HG03558 (cell line): ENCODE measurements around the gene DACH1.

Experiments used
- ATAC-seq: cut with Tn5 transposase; IDR thresholded peaks from one replicate; pipeline ENCODE4 v1.9.1; 2021; ENCODE audit warnings: moderate number of reproducible peaks; ENCODE audit not compliant: unreplicated experiment; ENCODE audit errors: extremely low read depth

DACH1 gene

DNA sequence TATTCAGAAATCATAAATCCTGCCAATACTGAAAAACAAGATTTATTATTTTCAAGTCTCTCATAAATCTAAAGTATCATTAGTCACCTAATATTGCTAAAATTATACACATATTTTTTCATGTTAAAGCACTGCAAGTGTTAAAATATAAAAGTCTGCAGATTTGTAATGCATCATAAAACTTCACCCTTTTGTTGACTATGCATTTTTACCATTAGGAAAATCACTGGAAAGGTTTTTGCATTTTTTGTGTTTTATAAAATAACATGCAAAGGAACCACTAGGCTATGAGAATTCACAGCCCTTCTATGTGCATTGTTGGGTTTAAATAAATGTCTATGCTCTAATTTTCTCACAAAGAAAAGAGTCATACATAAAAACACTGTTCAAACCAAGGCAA, 407.3 kb downstream of the DACH1 start:
- ATAC-seq: no peak

DNA sequence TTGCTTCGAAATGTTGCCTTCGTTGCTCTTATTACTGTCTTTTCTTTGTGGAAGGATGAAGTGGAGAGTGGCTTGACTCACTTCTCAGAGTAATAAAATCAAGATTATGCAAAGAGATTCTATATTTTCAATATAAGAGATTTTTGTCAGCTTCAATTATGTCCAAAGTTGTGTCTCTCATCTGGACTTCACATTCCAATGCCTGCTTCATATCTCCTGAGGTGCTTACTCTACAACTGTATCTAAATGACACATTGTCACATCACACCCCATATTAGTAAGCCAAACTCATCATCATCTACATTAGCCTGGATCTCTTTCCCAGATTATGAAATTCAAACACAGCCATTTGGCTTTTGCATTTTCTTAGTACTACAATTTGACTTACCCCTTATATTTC, 409.4 kb downstream of the DACH1 start:
- ATAC-seq: no peak

DNA sequence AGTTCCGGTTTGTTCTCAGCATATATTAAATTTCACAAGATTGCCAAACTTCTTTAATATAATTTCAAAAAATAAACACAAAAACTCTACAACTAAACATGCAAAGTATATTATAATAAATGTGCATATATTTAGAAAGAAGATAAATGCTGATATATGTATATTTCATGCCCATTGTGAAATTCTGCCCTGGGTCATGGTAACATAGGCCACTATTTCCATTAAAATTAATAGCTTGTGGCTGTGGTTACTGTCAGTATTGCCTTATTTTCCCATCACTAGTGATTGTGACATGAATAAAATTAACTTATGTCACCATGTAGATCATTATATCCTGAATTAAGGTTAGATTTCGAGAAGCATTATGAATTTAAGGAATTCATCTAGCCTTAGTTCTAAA, 410.9 kb downstream of the DACH1 start:
- ATAC-seq: no peak

DNA sequence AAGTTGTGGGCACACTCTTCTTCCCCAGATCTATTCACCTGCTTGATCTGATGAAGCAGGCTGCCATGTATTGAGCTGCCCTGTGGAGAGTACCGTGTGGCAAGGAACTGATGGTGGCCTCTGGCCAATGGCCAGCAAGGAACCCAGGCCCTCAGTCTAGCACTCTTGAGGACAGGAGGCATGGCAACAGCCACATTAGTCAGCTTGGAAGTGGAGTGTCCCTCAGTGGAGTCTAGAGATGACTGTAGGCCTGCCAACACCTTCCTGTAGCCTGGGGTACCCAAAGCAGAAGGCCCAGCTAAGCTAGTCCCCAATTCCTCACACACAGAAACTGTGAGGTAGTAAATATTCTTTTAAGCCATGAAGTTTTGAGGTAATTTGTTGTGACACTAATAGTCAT, 412.5 kb downstream of the DACH1 start:
- no peak for ATAC-seq

DNA sequence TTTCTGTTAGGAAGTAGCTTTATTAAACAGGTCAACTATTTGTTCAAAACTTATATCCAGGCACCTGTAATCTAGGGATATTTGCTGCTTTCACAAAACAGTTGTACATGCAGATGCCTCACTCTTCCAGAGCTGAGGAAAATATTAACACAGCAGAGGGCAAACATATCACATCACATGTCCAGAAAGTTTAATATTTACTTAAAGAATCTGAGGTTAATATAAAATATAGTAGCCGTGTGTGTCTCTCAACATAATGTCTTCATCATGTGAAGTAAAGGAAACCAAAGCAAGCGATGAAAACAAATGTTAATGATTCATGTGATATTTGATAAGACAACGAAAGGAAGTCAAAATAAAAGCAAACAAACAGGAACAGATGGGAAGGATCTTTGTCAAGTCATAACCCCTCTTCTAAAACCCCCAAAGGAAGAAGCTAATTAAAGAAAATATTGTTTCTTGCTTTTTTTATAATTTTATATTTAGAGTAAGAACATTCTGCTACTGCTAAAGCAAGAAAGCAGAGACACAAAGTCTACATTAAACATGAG, 418.8 kb downstream of the DACH1 start:
- ATAC-seq: no peak

DNA sequence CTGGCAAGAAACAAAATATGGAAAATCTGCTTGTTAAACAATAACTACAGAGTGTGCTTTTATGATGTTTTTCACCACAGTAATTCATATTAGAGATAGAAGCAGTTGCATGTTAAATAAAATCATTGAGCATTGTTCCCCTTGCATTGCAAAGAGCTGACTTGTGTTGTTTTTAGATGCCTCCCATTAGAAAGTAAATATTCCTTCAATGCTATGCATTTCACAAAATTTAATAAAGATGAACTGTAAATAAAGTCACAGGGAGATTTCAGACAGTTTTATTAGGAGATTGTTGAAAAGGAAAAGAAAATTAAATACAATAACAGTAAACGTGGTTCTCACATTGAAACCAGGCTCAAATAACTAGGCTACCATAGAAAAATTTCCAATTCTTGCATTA, 429.3 kb downstream of the DACH1 start:
- no peak for ATAC-seq

DNA sequence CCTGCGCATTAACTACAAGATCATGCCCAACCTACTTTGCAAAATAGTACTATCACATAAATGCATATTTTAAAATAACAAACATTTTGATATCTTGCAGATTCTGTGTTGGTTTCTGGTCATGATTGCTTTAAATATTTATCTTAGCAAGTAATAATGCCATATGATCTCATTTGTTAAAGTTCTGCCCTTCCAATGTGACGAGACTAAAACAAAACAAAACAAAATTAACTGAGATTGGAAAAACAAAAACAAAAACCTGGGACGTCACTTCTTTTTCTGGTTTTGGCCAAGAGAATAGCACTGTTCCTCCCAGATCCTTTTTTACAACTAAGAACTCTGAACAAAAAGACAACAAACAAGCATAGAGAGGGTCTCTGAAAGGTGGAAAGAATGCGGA, 436.3 kb downstream of the DACH1 start:
- ATAC-seq: no peak

DNA sequence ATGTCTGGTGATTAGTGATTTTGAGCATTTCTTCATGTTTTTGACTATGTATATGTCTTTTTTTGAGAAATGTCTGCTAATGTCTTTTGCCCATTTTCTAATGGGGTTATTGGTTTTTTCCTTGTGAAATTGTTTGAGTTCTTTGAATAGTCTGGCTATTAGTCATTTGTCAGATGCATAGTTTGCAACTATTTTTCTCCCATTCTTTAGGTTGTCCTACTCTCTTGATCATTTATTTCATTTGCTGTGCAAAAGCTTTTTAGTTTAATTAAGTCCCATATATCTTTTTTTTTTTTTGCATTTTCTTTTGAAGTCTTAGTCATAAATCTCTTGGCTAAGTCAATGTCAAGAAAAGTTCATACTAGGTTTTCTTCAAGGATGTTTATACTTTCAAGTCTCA, 449.8 kb downstream of the DACH1 start:
- no peak for ATAC-seq

DNA sequence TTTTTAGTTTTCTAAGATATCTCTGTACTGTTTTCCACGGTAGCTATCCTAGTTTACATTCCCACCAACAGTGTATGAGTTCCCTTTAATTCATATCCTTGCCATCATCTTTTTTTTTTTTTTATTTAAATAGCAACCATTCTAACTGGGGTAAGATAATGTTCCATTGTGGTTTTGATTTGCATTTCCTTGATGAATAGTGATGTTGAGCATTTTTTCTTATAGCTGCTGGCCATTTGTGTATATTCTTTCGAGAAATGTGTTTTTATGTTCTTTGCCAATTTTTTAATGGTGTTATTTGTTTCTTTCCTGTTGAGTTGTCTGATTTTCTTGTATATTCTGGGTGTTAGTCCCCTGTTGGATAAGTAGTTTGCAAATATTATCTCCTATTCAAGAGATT, 454.8 kb downstream of the DACH1 start:
- no peak for ATAC-seq

DNA sequence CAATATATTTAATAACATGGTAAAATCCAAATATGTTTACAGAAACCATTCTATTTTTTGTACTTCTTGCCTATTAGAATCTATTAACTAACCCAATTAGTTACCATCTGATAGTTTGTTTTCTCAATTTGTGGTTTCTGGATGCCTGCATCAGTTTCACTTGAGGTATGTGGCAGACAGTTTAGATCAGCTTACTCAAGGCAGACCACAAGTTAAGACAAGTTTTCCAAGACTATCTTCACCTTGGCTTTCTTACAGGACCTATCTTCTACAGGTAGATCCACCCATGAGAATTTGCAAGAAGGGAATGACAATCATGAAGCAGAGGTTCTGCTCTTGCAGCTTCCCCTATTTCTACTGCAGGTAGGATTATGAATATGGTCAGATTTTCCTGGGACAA, 458.6 kb downstream of the DACH1 start:
- no peak for ATAC-seq

DNA sequence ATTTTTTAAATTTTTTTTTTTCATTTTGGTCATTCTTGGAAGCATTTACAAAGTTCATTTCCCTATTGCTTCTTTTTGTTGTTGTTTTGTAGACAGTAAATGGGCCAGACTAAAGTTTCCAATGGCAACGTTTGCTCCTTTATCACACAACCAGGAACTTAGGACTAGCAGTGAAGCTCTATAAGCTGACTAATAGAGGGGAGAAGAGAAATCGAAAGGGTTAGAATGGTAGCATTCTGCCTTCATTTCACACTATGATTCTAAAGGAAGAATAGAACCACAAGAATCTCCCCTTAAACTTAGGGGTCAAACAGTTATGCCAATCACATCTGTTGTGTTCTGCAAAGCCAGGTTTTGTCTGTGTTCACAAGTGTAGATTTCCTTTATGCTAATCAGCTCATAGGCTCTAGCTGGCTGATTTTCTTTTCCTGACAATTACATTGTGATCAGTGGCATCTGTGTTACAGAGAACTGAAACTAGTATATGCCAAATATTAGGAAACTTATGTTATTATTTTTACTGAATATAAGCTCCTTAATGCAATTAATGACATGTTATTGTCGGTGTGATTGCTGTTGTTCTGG, 467.3 kb downstream of the DACH1 start:
- no peak for ATAC-seq

DNA sequence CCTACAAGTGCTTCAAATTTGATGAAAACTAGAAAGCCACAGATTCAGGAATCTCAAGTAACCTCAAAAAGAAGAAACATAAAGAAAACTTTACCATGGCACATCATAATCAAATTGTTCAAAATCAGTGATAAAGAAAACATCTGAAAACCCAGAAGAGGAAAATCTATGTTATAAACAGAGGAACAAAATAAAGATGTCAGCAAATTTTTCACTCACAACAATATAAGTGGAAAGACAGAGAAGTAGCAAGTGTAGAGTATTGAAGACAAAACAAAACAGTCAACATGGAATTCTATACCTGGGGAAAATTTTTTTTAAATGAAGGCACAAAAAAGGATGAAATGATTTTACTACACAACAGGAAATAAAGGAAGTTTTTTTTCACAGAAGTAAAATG, 470.9 kb downstream of the DACH1 start:
- ATAC-seq: no peak

DNA sequence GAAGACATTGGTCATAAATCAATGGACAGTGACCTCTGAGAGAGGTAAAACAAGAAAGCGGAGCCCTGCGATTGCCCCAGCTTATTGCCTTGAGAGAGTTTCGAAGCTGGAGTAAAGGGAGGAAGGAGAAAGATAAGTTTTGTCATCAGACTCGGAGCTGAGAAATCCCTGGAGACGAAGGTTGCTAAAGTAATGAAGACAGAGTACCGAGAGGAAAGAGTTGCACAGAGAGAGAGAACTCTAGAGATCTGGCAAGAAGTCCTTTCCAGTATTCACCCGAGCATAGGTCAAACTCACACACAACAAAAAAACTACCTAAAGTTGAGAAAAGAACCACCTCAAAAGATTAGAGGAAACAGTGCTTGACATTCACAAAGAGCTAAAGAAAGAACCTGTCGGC, 472.0 kb downstream of the DACH1 start:
- no peak for ATAC-seq

DNA sequence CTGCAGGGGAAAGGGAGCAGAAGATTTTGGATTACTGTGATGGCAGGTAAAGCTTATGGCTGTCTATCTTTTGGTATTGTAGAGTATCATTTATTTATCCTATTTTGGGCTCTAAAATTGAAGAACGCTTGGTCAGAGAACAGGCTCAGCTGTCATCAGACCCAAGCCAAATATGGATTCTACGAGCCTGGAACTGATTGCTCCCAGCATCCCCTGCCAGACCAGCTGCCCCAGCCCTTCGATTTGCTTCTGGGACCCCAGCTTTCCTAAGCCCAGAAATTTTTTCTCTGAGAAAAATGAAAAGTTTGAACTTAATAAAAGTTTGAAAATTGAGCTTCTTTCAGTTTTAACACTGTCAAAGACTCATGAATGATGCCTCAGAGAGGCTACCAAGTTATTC, 472.8 kb downstream of the DACH1 start:
- ATAC-seq: no peak
